ENCODE measurements around the gene POLD3. TPM values are rescaled to one million over a fixed set of nuclear protein-coding genes. Genes with fewer than 3 reads are reported as not detected.

The POLD3 gene
- total RNA-seq, 1 donor from 2014 or later = 6.2 TPM

DNA sequence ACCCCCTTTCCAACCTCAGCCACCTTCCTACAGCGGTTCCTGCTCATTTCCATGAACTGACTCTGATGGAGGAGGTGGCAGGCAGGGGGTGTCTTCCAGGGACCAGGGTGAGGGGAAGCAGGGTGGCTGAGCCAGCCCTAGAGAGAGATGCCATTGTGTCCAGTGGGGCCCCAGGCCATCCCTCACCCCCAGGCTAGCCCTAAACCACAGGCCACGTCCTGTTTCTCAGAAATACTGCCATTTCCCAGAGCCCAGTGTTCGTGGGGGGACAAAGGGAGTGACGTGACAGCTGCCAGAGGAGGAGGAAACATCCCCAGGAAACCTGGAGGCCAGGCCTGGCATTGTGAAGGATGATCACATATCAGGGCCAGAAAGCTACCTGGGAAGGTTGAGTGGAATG lies 99.4 kb downstream of the POLD3 start:
- Histone ChIP-seq H3K36me3 (no peaks in the 10 kb centered on the region), H3K9me3 (replicated peaks) (no peaks in the 10 kb centered on the region), H3K4me1 (peaks cover 13% of the 10 kb centered on the region), H3K27ac (replicated peaks) (no peak overlapping the region), H3K27me3 (ENCODE audit: low read depth) (no peaks in the 10 kb centered on the region), H3K4me3 (no peak overlapping the region)
- DNase-seq = no peak
- TF ChIP-seq, protein P1, sequence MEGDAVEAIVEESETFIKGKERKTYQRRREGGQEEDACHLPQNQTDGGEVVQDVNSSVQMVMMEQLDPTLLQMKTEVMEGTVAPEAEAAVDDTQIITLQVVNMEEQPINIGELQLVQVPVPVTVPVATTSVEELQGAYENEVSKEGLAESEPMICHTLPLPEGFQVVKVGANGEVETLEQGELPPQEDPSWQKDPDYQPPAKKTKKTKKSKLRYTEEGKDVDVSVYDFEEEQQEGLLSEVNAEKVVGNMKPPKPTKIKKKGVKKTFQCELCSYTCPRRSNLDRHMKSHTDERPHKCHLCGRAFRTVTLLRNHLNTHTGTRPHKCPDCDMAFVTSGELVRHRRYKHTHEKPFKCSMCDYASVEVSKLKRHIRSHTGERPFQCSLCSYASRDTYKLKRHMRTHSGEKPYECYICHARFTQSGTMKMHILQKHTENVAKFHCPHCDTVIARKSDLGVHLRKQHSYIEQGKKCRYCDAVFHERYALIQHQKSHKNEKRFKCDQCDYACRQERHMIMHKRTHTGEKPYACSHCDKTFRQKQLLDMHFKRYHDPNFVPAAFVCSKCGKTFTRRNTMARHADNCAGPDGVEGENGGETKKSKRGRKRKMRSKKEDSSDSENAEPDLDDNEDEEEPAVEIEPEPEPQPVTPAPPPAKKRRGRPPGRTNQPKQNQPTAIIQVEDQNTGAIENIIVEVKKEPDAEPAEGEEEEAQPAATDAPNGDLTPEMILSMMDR (IDR thresholded peaks at IDR 0.05; ENCODE audit: borderline replicate concordance) = no peak
- intact Hi-C loops (cut with micrococcal nuclease) = no loop called here

Other genes with a start within 250 kb of the POLD3 start
- gene PGM2L1, start 194.1 kb upstream of the POLD3 start, total RNA-seq = 1.6 TPM
- 4.3 TPM for gene KCNE3, start 125.0 kb upstream of the POLD3 start, total RNA-seq
- gene LIPT2, start 98.9 kb upstream of the POLD3 start, total RNA-seq = 0.96 TPM
- gene CHRDL2, start 138.8 kb downstream of the POLD3 start, total RNA-seq = 6.5 TPM
- gene RNF169, start 156.3 kb downstream of the POLD3 start, total RNA-seq = 9.6 TPM